GM10266 (cell line): Measurements from ENCODE around the gene CELF6.

Source experiments
- DNase-seq: peaks from one replicate; pipeline ENCODE4 v3.0.0; 2012; ENCODE audit errors: extremely low spot score
- CTCF ChIP-seq: IDR thresholded peaks from 2 replicates; pipeline ENCODE4 v1.5.1; 2012; ENCODE audit warnings: mild to moderate bottlenecking, low read depth; ENCODE audit not compliant: control insufficient read depth, insufficient read depth; ENCODE audit errors: missing control alignments

The CELF6 gene

GRCh38 chr15:72319360-72319984 is 485 bp downstream of the CELF6 start:
- no peak for TF ChIP-seq CTCF
- DNase-seq = peak; percentile 71

- DNase-seq = no peak
- TF ChIP-seq CTCF = no peak
These were observed 1.5 kb downstream of the CELF6 start for GRCh38 chr15:72318408-72318942.

GRCh38 chr15:72315706-72316370 is 4.1 kb downstream of the CELF6 start:
- no peak for DNase-seq
- TF ChIP-seq CTCF = no peak

- no peak for TF ChIP-seq CTCF
- no peak for DNase-seq
These were observed 6.1 kb downstream of the CELF6 start for GRCh38 chr15:72313881-72314280.

- TF ChIP-seq CTCF = no peak
- no peak for DNase-seq
These were observed 6.5 kb downstream of the CELF6 start for GRCh38 chr15:72313448-72313840.

- TF ChIP-seq CTCF = peak; percentile 84
- peak; percentile 84 for DNase-seq
These were observed 7.1 kb downstream of the CELF6 start for GRCh38 chr15:72312605-72313447.
